ENCODE data around the gene SLC38A4.

The SLC38A4 gene

DNA sequence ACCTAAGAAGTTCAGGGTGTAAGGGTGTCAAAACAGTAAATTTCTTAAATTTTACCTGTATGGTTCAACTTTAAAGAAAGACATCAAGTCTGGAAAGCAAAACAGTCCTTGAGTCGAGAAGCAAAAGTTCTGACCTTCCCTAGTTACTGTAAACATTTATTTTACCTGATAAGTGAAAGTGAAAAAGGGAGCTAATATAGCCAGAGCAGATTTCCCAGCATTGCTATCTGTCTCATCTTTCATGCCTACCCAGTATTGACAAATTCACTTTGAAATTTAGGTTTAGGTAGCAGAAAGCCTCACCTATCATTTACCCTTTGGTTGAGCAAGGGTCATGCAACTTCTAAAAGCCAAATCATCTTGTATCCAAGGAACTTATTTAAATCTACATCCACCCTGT, 24.5 kb downstream of the SLC38A4 start:
- H3K4me2 ChIP-seq (ENCODE audit: low read depth, low read length) = no peak overlapping the region
- no peak for DNase-seq
- H3K36me3 ChIP-seq (replicated peaks; ENCODE audit: insufficient read depth, low read length) = no peaks in the 10 kb centered on the region
- no peak overlapping the region for H2AFZ ChIP-seq (ENCODE audit: low read length)
- H3K4me1 ChIP-seq (ENCODE audit: low read length) = no peaks in the 10 kb centered on the region
- no peaks in the 10 kb centered on the region for H3K27me3 ChIP-seq (replicated peaks; ENCODE audit: insufficient read depth, low read length)
- H3K79me2 ChIP-seq (ENCODE audit: low read length) = no peaks in the 10 kb centered on the region
- H3K9me2 ChIP-seq (replicated peaks; ENCODE audit: insufficient read depth, low read length) = no peaks in the 10 kb centered on the region
- TF ChIP-seq EZH2 (optimal IDR thresholded peaks at IDR 0.05; ENCODE audit: low read depth, low read length) (no peak), EZH2phosphoT487 (IDR thresholded peaks at IDR 0.05; ENCODE audit: low read length) (no peak)
- TF ChIP-seq, protein P1, sequence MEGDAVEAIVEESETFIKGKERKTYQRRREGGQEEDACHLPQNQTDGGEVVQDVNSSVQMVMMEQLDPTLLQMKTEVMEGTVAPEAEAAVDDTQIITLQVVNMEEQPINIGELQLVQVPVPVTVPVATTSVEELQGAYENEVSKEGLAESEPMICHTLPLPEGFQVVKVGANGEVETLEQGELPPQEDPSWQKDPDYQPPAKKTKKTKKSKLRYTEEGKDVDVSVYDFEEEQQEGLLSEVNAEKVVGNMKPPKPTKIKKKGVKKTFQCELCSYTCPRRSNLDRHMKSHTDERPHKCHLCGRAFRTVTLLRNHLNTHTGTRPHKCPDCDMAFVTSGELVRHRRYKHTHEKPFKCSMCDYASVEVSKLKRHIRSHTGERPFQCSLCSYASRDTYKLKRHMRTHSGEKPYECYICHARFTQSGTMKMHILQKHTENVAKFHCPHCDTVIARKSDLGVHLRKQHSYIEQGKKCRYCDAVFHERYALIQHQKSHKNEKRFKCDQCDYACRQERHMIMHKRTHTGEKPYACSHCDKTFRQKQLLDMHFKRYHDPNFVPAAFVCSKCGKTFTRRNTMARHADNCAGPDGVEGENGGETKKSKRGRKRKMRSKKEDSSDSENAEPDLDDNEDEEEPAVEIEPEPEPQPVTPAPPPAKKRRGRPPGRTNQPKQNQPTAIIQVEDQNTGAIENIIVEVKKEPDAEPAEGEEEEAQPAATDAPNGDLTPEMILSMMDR (IDR thresholded peaks at IDR 0.05; ENCODE audit: low read length) = no peak
- H3K4me3 ChIP-seq (ENCODE audit: low read length) = no peak overlapping the region
- H3K9me3 ChIP-seq (replicated peaks; ENCODE audit: insufficient read depth, low read length) = no peaks in the 10 kb centered on the region
- H4K20me1 ChIP-seq (ENCODE audit: insufficient read depth, low read length) = no peaks in the 10 kb centered on the region
- no peak overlapping the region for H3K9ac ChIP-seq (ENCODE audit: low read length)
- H3F3A ChIP-seq (ENCODE audit: insufficient read depth, low read length) = no peaks in the 10 kb centered on the region
- H3K27ac ChIP-seq (ENCODE audit: low read length) = no peak overlapping the region

DNA sequence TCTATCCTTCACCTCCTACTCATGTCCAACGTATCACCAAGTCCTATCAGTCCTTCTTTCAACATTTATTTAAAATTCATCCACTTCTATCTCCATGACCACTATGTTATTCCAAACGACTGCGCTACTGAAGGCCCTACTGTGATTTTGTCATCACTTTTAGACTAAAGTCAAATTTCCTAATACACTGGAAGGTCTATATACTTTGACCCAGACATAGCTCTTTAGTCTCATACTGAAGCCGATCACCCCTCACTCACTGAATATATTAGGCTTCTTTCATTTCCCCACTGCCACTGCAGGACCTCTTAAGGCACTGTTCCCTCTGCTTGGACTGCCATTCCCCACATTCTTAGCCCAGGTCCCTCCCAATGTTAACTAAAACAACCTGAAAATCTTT, 25.6 kb downstream of the SLC38A4 start:
- Histone ChIP-seq H3K9me3 (replicated peaks; ENCODE audit: insufficient read depth, low read length) (no peaks in the 10 kb centered on the region), H3K9me2 (replicated peaks; ENCODE audit: insufficient read depth, low read length) (no peaks in the 10 kb centered on the region), H3K9ac (ENCODE audit: low read length) (no peak overlapping the region), H3K4me1 (ENCODE audit: low read length) (no peaks in the 10 kb centered on the region), H3K36me3 (replicated peaks; ENCODE audit: insufficient read depth, low read length) (no peaks in the 10 kb centered on the region), H3K79me2 (ENCODE audit: low read length) (no peaks in the 10 kb centered on the region), H3K27ac (ENCODE audit: low read length) (no peak overlapping the region), H2AFZ (ENCODE audit: low read length) (no peak overlapping the region), H3K4me3 (ENCODE audit: low read length) (no peak overlapping the region), H3K4me2 (ENCODE audit: low read depth, low read length) (no peak overlapping the region), H3F3A (ENCODE audit: insufficient read depth, low read length) (no peaks in the 10 kb centered on the region), H4K20me1 (ENCODE audit: insufficient read depth, low read length) (no peaks in the 10 kb centered on the region), H3K27me3 (replicated peaks; ENCODE audit: insufficient read depth, low read length) (no peaks in the 10 kb centered on the region)
- TF ChIP-seq, protein P1 (IDR thresholded peaks at IDR 0.05; ENCODE audit: low read length) = no peak
- TF ChIP-seq EZH2phosphoT487 (IDR thresholded peaks at IDR 0.05; ENCODE audit: low read length) (no peak), EZH2 (optimal IDR thresholded peaks at IDR 0.05; ENCODE audit: low read depth, low read length) (no peak)
- DNase-seq = no peak

DNA sequence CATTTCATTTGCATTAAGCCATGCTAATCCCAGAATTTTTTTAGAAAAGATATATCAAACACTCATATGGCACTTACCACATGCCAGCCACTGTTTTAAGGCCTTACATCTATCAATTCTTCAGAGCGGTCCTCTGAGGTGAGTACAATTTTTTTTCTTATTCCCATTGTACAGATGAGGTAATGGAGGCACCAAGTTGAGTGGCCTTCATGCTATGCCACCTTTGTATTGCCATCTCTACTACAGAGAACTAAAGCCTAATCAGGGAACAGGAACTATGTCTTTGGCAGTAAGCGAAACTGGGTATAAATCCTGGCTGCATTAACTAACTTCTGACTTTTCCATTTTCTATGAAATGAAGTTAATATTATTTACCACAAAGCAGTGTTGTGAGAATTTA, 27.1 kb downstream of the SLC38A4 start:
- no peaks in the 10 kb centered on the region for H3F3A ChIP-seq (ENCODE audit: insufficient read depth, low read length)
- no peak overlapping the region for H3K27ac ChIP-seq (ENCODE audit: low read length)
- H4K20me1 ChIP-seq (ENCODE audit: insufficient read depth, low read length) = no peaks in the 10 kb centered on the region
- no peak for TF ChIP-seq EZH2 (optimal IDR thresholded peaks at IDR 0.05; ENCODE audit: low read depth, low read length)
- no peaks in the 10 kb centered on the region for H3K9me3 ChIP-seq (replicated peaks; ENCODE audit: insufficient read depth, low read length)
- no peaks in the 10 kb centered on the region for H3K9me2 ChIP-seq (replicated peaks; ENCODE audit: insufficient read depth, low read length)
- H3K36me3 ChIP-seq (replicated peaks; ENCODE audit: insufficient read depth, low read length) = no peaks in the 10 kb centered on the region
- H3K9ac ChIP-seq (ENCODE audit: low read length) = no peak overlapping the region
- H3K79me2 ChIP-seq (ENCODE audit: low read length) = no peaks in the 10 kb centered on the region
- no peak for DNase-seq
- H3K4me1 ChIP-seq (ENCODE audit: low read length) = no peaks in the 10 kb centered on the region
- H3K4me2 ChIP-seq (ENCODE audit: low read depth, low read length) = no peak overlapping the region
- H3K27me3 ChIP-seq (replicated peaks; ENCODE audit: insufficient read depth, low read length) = no peaks in the 10 kb centered on the region
- no peak overlapping the region for H2AFZ ChIP-seq (ENCODE audit: low read length)
- no peak overlapping the region for H3K4me3 ChIP-seq (ENCODE audit: low read length)

DNA sequence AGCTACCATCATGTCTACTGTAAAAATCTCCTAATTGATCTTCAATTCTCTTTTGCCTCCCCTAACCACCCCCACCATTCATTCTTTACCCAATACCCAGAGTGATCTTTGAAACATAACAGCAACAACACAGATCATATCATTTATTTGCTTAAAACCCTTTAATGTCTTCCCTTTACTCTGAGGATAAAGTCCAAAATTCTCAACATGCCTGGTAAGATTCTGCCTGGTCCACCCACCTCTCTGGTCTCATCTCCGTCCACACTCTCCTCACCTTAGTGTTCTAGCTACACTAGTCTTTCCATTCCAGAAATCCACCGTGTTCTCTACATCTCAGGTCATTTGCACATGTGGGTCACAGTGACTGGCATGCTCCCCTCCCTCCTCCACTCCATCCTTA, 27.7 kb downstream of the SLC38A4 start:
- DNase-seq = no peak

More for the DNA sequence above, 27.7 kb downstream of the SLC38A4 start:
- Histone ChIP-seq H4K20me1 (ENCODE audit: insufficient read depth, low read length) (no peaks in the 10 kb centered on the region), H3K9me3 (replicated peaks; ENCODE audit: insufficient read depth, low read length) (no peaks in the 10 kb centered on the region), H3K27ac (ENCODE audit: low read length) (no peak overlapping the region), H3K36me3 (replicated peaks; ENCODE audit: insufficient read depth, low read length) (no peaks in the 10 kb centered on the region), H3K9me2 (replicated peaks; ENCODE audit: insufficient read depth, low read length) (no peaks in the 10 kb centered on the region), H3K27me3 (replicated peaks; ENCODE audit: insufficient read depth, low read length) (no peaks in the 10 kb centered on the region), H3K4me3 (ENCODE audit: low read length) (no peak overlapping the region), H2AFZ (ENCODE audit: low read length) (no peak overlapping the region), H3K4me2 (ENCODE audit: low read depth, low read length) (no peak overlapping the region), H3K79me2 (ENCODE audit: low read length) (no peaks in the 10 kb centered on the region), H3K9ac (ENCODE audit: low read length) (no peak overlapping the region), H3F3A (ENCODE audit: insufficient read depth, low read length) (no peaks in the 10 kb centered on the region), H3K4me1 (ENCODE audit: low read length) (no peaks in the 10 kb centered on the region)
- TF ChIP-seq, protein P1 (IDR thresholded peaks at IDR 0.05; ENCODE audit: low read length) = no peak
- TF ChIP-seq EZH2phosphoT487 (IDR thresholded peaks at IDR 0.05; ENCODE audit: low read length) (no peak), EZH2 (optimal IDR thresholded peaks at IDR 0.05; ENCODE audit: low read depth, low read length) (no peak)
